GM19455 (cell line): Measurements from ENCODE around the gene CLDN17.

Experiments
- ATAC-seq: cut with Tn5 transposase; IDR thresholded peaks from one replicate; pipeline ENCODE4 v1.9.1; 2021; ENCODE audit not compliant: unreplicated experiment

The CLDN17 gene

GRCh38 chr21:30126576-30126975, 40.0 kb downstream of the CLDN17 start:
- ATAC-seq, result no peak

- ATAC-seq, result no peak
These were observed 49.0 kb downstream of the CLDN17 start for GRCh38 chr21:30117631-30118030.

GRCh38 chr21:30116479-30116878, 50.1 kb downstream of the CLDN17 start:
- no peak for ATAC-seq
